A549 (cell line): ENCODE measurements around the gene FANCF. TPM values are rescaled to one million over a fixed set of nuclear protein-coding genes. Genes with fewer than 3 reads are reported as not detected.

Experiments
- ATAC-seq, 2 experiments: fragments of 200-7000 bp in 1 of 2; fragments of >200 bp in 1 of 2; cut with Nextera tagmentation in 1 of 2; cut with Tn5 transposase in 1 of 2; 3 replicates each; pipeline versions ENCODE4 v1.8.0 to v1.9.1; 2018 to 2020; ENCODE audit warnings: mild to moderate bottlenecking in 1 of 2, moderate library complexity in 1 of 2
- CTCF ChIA-PET: fragments of 300-600 bp; sonication (Branson Sonifier 250); formaldehyde crosslinking; extraction: SDS; loops from one replicate; lab custom pipeline; 2021; ENCODE audit warnings: antibody characterized with exemption, inconsistent platforms; lab: Yijun Ruan, JAX
- POLR2A ChIA-PET: fragments of 350-600 bp; formaldehyde crosslinking; extraction: SDS; loops from one replicate; lab custom pipeline; 2021; ENCODE audit warnings: antibody characterized with exemption, inconsistent platforms; lab: Yijun Ruan, JAX
- DNase-seq, 2 experiments: peaks; one replicate each; pipeline versions ENCODE4 v3.0.0 to v3.0.0-alpha.2; 2011 to 2016; ENCODE audit warnings: low read depth in 1 of 2, low spot score in 1 of 2
- FAIRE-seq: peaks from 2 replicates; lab custom pipeline; 2011; peaks lifted over from hg19 to GRCh38; lab: Jason Lieb, UNC
- H3K27ac ChIP-seq, 2 experiments: fragments of >200 bp; sonication (Bioruptor Twin); formaldehyde crosslinking; 3 replicates each; pipeline ENCODE4 v1.5.1; 2016 to 2017
- H3K4me1 ChIP-seq: fragments of >200 bp; sonication (Bioruptor Twin); formaldehyde crosslinking; 3 replicates; pipeline ENCODE4 v1.6.1; 2016
- H3K4me2 ChIP-seq: fragments of >200 bp; sonication (Bioruptor Twin); formaldehyde crosslinking; 3 replicates; pipeline ENCODE4 v1.6.1; 2016
- H3K4me3 ChIP-seq: fragments of >200 bp; sonication (Bioruptor Twin); formaldehyde crosslinking; 3 replicates; pipeline ENCODE4 v1.5.1; 2016
- H3K9me3 ChIP-seq: fragments of >200 bp; sonication (Bioruptor Twin); formaldehyde crosslinking; 3 replicates; pipeline ENCODE4 v1.6.1; 2016
- ATOH8 ChIP-seq: fragments of 250-450 bp; sonication (Bioruptor Pico); IDR thresholded peaks from 2 replicates; pipeline ENCODE4 v1.5.0; 2020; ENCODE audit warnings: low read depth, mild to moderate bottlenecking, moderate library complexity
- BCL3 ChIP-seq: fragments of >200 bp; sonication (Bioruptor Twin); formaldehyde crosslinking; IDR thresholded peaks from 3 replicates; pipeline ENCODE4 v1.6.1; 2016
- CBX2 ChIP-seq: fragments of 200-600 bp; sonication (generic); IDR thresholded peaks from 2 replicates; pipeline ENCODE4 v1.6.1; 2016; ENCODE audit warnings: low read depth, mild to moderate bottlenecking, borderline replicate concordance
- CBX8 ChIP-seq: fragments of 200-600 bp; sonication (generic); IDR thresholded peaks from 2 replicates; pipeline ENCODE4 v1.6.1; 2016
- CEBPB ChIP-seq, 2 experiments: fragments of >200 bp in 1 of 2; sonication (Bioruptor Twin) in 1 of 2; formaldehyde crosslinking in 1 of 2; IDR thresholded peaks; 2 replicates each; pipeline ENCODE4 v1.6.1; 2012 to 2016
- CHD2 ChIP-seq: fragments of 150-350 bp; IDR thresholded peaks from 2 replicates; pipeline ENCODE4 v1.6.1; 2014; ENCODE audit warnings: low read length; ENCODE audit not compliant: partially characterized antibody
- CHD4 ChIP-seq: fragments of 200-600 bp; sonication (generic); IDR thresholded peaks from 2 replicates; pipeline ENCODE4 v1.6.1; 2016; ENCODE audit warnings: antibody characterized with exemption, mild to moderate bottlenecking, borderline replicate concordance
- CTCF ChIP-seq: fragments of >200 bp; sonication (Bioruptor Twin); formaldehyde crosslinking; IDR thresholded peaks from 3 replicates; pipeline ENCODE4 v1.5.1; 2016
- EHMT2 ChIP-seq: fragments of 200-600 bp; sonication (generic); IDR thresholded peaks from 2 replicates; pipeline ENCODE4 v1.6.1; 2016; ENCODE audit warnings: antibody characterized with exemption, low read depth, mild to moderate bottlenecking, moderate library complexity
- FOSB ChIP-seq: fragments of 250-450 bp; sonication (Bioruptor Pico); IDR thresholded peaks from 2 replicates; pipeline ENCODE4 v1.5.0; 2020; ENCODE audit warnings: mild to moderate bottlenecking, moderate library complexity
- FOSL2 ChIP-seq, 2 experiments: fragments of 450-650 bp in 1 of 2; fragments of >200 bp in 1 of 2; sonication (Bioruptor Twin) in 1 of 2; formaldehyde crosslinking; IDR thresholded peaks; 2 replicates each; pipeline versions ENCODE4 v1.5.0 to v1.6.1; 2016 to 2020; ENCODE audit warnings: mild to moderate bottlenecking in 1 of 2, moderate library complexity in 1 of 2
- HDAC2 ChIP-seq: fragments of 200-600 bp; sonication (generic); IDR thresholded peaks from 2 replicates; pipeline ENCODE4 v1.6.1; 2016
- HMGXB4 ChIP-seq: fragments of 250-450 bp; sonication (Bioruptor Pico); IDR thresholded peaks from 2 replicates; pipeline ENCODE4 v1.5.0; 2021; ENCODE audit warnings: mild to moderate bottlenecking, moderate library complexity, borderline replicate concordance
- HOXA7 ChIP-seq: fragments of 250-450 bp; sonication (Bioruptor Pico); IDR thresholded peaks from 2 replicates; pipeline ENCODE4 v1.5.0; 2020; ENCODE audit warnings: mild to moderate bottlenecking, moderate library complexity
- HOXB13 ChIP-seq: fragments of 250-450 bp; sonication (Bioruptor Pico); IDR thresholded peaks from 2 replicates; pipeline ENCODE4 v1.5.0; 2020; ENCODE audit warnings: low read depth, mild to moderate bottlenecking, moderate library complexity
- HOXB5 ChIP-seq: fragments of 250-450 bp; sonication (Bioruptor Pico); IDR thresholded peaks from 2 replicates; pipeline ENCODE4 v1.5.0; 2020; ENCODE audit warnings: mild to moderate bottlenecking, moderate library complexity
- KDM5A ChIP-seq: fragments of 200-600 bp; sonication (generic); IDR thresholded peaks from 2 replicates; pipeline ENCODE4 v1.6.1; 2016; ENCODE audit warnings: antibody characterized with exemption, mild to moderate bottlenecking
- MAFK ChIP-seq: fragments of 450-650 bp; IDR thresholded peaks from 2 replicates; pipeline ENCODE4 v1.6.1; 2014; ENCODE audit not compliant: partially characterized antibody
- MAX ChIP-seq: IDR thresholded peaks from 2 replicates; pipeline ENCODE4 v1.6.1; 2012
- MAZ ChIP-seq: fragments of 150-350 bp; IDR thresholded peaks from 2 replicates; pipeline ENCODE4 v1.6.1; 2014; ENCODE audit warnings: antibody characterized with exemption, low read depth, low read length, borderline replicate concordance
- NFE2L2 ChIP-seq: fragments of 150-350 bp; conservative IDR thresholded peaks from 2 replicates; pipeline ENCODE4 v1.6.1; 2014; ENCODE audit warnings: low read length
- POLR2A ChIP-seq: IDR thresholded peaks from 2 replicates; pipeline ENCODE4 v1.6.1; 2012; ENCODE audit warnings: mild to moderate bottlenecking, low read length
- RAD21 ChIP-seq, 2 experiments: fragments of >200 bp in 1 of 2; sonication (Bioruptor Twin) in 1 of 2; formaldehyde crosslinking in 1 of 2; IDR thresholded peaks in 1 of 2; conservative IDR thresholded peaks in 1 of 2; 2 replicates in 1 of 2; 3 replicates in 1 of 2; pipeline ENCODE4 v1.6.1; 2012 to 2018; ENCODE audit warnings: inconsistent platforms in 1 of 2
- RARB ChIP-seq: fragments of 250-450 bp; sonication (Bioruptor Pico); IDR thresholded peaks from 2 replicates; pipeline ENCODE4 v1.8.0; 2021; ENCODE audit warnings: mild to moderate bottlenecking, moderate library complexity
- RFX5 ChIP-seq: fragments of 450-650 bp; IDR thresholded peaks from 2 replicates; pipeline ENCODE4 v1.7.1; 2014; ENCODE audit warnings: antibody characterized with exemption, mild to moderate bottlenecking, moderate library complexity
- SREBF2 ChIP-seq: fragments of 450-650 bp; IDR thresholded peaks from 2 replicates; pipeline ENCODE4 v1.6.1; 2014; ENCODE audit warnings: mild to moderate bottlenecking, moderate library complexity
- TFCP2L1 ChIP-seq: fragments of 250-450 bp; sonication (Bioruptor Pico); IDR thresholded peaks from 2 replicates; pipeline ENCODE4 v1.5.0; 2021; ENCODE audit warnings: mild to moderate bottlenecking
- TP53 ChIP-seq: fragments of 250-450 bp; sonication (Bioruptor Pico); IDR thresholded peaks from 2 replicates; pipeline ENCODE4 v1.5.0; 2021; ENCODE audit warnings: mild to moderate bottlenecking, moderate library complexity
- USF2 ChIP-seq: fragments of 450-650 bp; IDR thresholded peaks from 2 replicates; pipeline ENCODE4 v1.6.1; 2014; ENCODE audit warnings: antibody characterized with exemption
- ZC3H11A ChIP-seq: fragments of 450-650 bp; IDR thresholded peaks from 2 replicates; pipeline ENCODE4 v1.6.1; 2014; ENCODE audit warnings: antibody characterized with exemption, mild to moderate bottlenecking
- ZNF302 ChIP-seq: fragments of 250-450 bp; sonication (Bioruptor Pico); IDR thresholded peaks from 2 replicates; pipeline ENCODE4 v1.9.0; 2021; ENCODE audit warnings: inconsistent platforms, mild to moderate bottlenecking, moderate library complexity
- ZSCAN20 ChIP-seq: fragments of 250-450 bp; sonication (Bioruptor Pico); IDR thresholded peaks from 2 replicates; pipeline ENCODE4 v1.8.0; 2022; ENCODE audit warnings: mild to moderate bottlenecking, moderate library complexity
- whole genome bisulfite sequencing: methylation state at CpG from one replicate; pipeline ENCODE4 v1.1.6; 2017; ENCODE audit errors: missing lambda C conversion rate; 5-methylcytosine and 5-hydroxymethylcytosine counted together
- polyA minus RNA-seq: library from RNA; depleted of rRNA, polyadenylated mRNA; stranded (reverse); fragments of >200 nt; gene quantifications from 2 replicates; pipeline ENCODE4 v1.2.3, GENCODE V29; 2011; rRNA and poly(A)+ RNA removed
- polyA plus RNA-seq, 4 experiments: library from polyadenylated mRNA; depleted of rRNA in 3 of 4; stranded (reverse); fragments of >200 nt; fragmentation: RNase III in 1 of 4; extraction: RNeasy Plus Mini Kit Qiagen cat#74134 plus additional on column Dnase treatment in 1 of 4; gene quantifications; 2 replicates in 3 of 4; 3 replicates in 1 of 4; pipeline ENCODE4 v1.2.3, GENCODE V29; 2011 to 2017
- TF ChIP-seq, protein P1 (sequence below): fragments of >200 bp; sonication (Bioruptor Twin); formaldehyde crosslinking; IDR thresholded peaks from 2 replicates; pipeline ENCODE4 v1.6.1; 2016

The FANCF gene
- polyA plus RNA-seq (2011; rRNA removed): 10.2 and 11.1 TPM in 2 replicates
- 2.8 and 4.0 TPM in 2 replicates for polyA plus RNA-seq (2012; cell fraction: cytosol; rRNA removed)
- 2.9 and 3.1 TPM in 2 replicates for polyA plus RNA-seq (2012; cell fraction: nucleus; rRNA removed)
- polyA plus RNA-seq (2017; fragmentation: RNase III; extraction: RNeasy Plus Mini Kit Qiagen cat#74134 plus additional on column Dnase treatment): 8.9 to 10.9 TPM (median 10.3 TPM) in 3 replicates
- 5.2 TPM in 2 replicates for polyA minus RNA-seq

DNA sequence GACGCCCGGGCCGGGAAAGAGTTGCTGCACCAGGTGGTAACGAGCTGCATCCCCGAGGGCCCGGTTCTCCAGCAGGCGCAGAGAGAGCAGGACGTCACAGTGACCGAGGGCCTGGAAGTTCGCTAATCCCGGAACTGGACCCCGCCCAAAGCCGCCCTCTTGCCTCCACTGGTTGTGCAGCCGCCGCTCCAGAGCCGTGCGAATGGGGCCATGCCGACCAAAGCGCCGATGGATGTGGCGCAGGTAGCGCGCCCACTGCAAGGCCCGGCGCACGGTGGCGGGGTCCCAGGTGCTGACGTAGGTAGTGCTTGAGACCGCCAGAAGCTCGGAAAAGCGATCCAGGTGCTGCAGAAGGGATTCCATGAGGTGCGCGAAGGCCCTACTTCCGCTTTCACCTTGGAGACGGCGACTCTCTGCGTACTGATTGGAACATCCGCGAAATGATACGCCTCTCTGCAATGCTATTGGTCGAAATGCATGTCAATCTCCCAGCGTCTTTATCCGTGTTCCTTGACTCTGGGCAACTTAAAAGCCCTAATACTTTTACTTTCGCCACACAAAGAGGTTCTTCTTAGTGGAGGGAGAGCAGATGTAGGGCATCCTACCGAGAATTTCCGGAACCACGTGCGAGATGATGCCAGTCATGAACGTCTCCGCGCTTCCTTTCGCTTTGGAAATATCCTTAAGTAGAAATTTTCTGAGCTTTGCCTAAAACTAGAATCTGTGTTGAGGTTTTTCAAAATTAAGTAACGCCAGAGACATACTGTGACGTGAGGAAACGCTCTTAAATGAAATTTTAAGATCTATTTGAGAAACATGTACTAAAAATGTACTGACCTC is at the start of gene FANCF:
FANCF (minus strand) TSS at position 376 of the 840 bp plus-strand sequence; CDS start at position 363, 13 bp downstream.
- H3K4me3 ChIP-seq: peak within 1 kb of the TSS; percentile 75
- DNase-seq (peak; percentile 86 to 99), FAIRE-seq (peak; percentile 67), ATAC-seq (peak; percentile 98)
- peak within 1 kb of the TSS; percentile 91 to 94 for H3K27ac ChIP-seq
- peaks cover 7% of the 10 kb centered on the region; the same call in 1 of the 3 replicates for H3K4me1 ChIP-seq
- 6% methylated on average over 31 of the region's 55 CpGs for WGBS
- peak within 1 kb of the TSS; percentile 79 for H3K4me2 ChIP-seq
- CTCF ChIA-PET: interaction anchor here (0.8 to 2.2 kb wide), 4 partner anchors 9 to 35 kb away, joined by 3 to 7 read pairs (median 4); no protein-coding TSS in a partner anchor
- POLR2A ChIA-PET: interaction anchor here (0.7 to 1.1 kb wide), 2 partner anchors 8 to 162 kb away, joined by 3 read pairs; no protein-coding TSS in a partner anchor
- H3K9me3 ChIP-seq: no peaks in the 10 kb centered on the region
- TF ChIP-seq SREBF2 (no peak), HOXA7 (CRISPR knock-in tag) (no peak), CTCF (no peak), ZC3H11A (no peak), CHD2 (no peak), RARB (no peak), FOSL2 (IDR thresholded peaks at IDR 0.05) (no peak), FOSL2 (CRISPR knock-in tag; IDR thresholded peaks at IDR 0.05) (no peak), TP53 (CRISPR knock-in tag) (no peak), POLR2A (peak; percentile 42), CEBPB (IDR thresholded peaks at IDR 0.05) (no peak), RAD21 (conservative IDR thresholded peaks at IDR 0.05 in 1 of 2, IDR thresholded peaks at IDR 0.05 in 1 of 2) (no peak), MAX (peak; percentile 91), HMGXB4 (CRISPR knock-in tag) (no peak), CBX2 (no peak), ZNF302 (no peak), ZSCAN20 (CRISPR knock-in tag) (no peak), NFE2L2 (no peak), BCL3 (no peak; the same call in 2 of the 3 replicates), HDAC2 (no peak), EHMT2 (no peak), CBX8 (no peak), RFX5 (0 out of 2 replicates have a peak, but pooled peaks have one; percentile 72), HOXB5 (CRISPR knock-in tag) (no peak), MAZ (no peak), HOXB13 (CRISPR knock-in tag) (no peak), TFCP2L1 (no peak), ATOH8 (CRISPR knock-in tag) (no peak), USF2 (no peak), FOSB (CRISPR knock-in tag) (no peak), KDM5A (0 out of 2 replicates have a peak, but pooled peaks have one; percentile 6), MAFK (no peak), CHD4 (no peak)
- TF ChIP-seq, protein P1, sequence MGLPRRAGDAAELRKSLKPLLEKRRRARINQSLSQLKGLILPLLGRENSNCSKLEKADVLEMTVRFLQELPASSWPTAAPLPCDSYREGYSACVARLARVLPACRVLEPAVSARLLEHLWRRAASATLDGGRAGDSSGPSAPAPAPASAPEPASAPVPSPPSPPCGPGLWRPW: no peak
